HUES6 (cell line): ENCODE results near the gene BICDL1.

Experiments used
- H3K27ac ChIP-seq: 2 replicates; pipeline ENCODE4 v1.7.0; 2013; ENCODE audit warnings: low read depth, mild to moderate bottlenecking, low read length, inconsistent platforms
- H3K27me3 ChIP-seq: 2 replicates; pipeline ENCODE4 v1.6.1; 2013; ENCODE audit warnings: low read length; ENCODE audit not compliant: control insufficient read depth, insufficient read depth
- H3K36me3 ChIP-seq: 2 replicates; pipeline ENCODE4 v1.6.1; 2013; ENCODE audit warnings: low read length; ENCODE audit not compliant: control insufficient read depth, insufficient read depth
- H3K4me1 ChIP-seq: 2 replicates; pipeline ENCODE4 v1.6.1; 2013; ENCODE audit warnings: low read length; ENCODE audit not compliant: control insufficient read depth, insufficient read depth
- H3K4me3 ChIP-seq: 2 replicates; pipeline ENCODE4 v1.5.1; 2013; ENCODE audit warnings: low read depth, low read length
- H3K9ac ChIP-seq: one replicate; pipeline ENCODE4 v1.6.1; 2013; ENCODE audit warnings: mild to moderate bottlenecking, low read length
- H3K9me3 ChIP-seq: 2 replicates; pipeline ENCODE4 v1.6.1; 2013; ENCODE audit warnings: low read depth, low read length; ENCODE audit not compliant: control insufficient read depth, insufficient read depth

BICDL1 gene

DNA sequence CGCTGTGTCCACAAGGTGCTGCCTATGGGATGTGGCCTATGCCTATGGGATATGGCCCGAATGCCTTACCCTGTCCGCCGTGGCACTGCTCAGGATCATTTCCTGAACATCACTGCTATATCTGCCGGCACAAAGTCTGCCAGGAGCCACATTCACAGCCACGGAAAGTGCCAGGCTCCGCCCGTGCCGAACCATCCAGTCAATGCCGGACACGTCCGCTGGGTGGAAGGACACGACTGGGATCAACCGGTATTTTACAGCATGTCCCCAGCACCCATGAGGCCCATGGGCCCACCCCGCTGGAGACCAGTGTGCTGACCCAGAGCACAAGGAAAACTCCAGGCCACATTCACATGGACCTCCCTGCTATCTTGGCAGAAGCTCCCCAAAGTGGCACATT lies 142.1 kb downstream of the BICDL1 start:
- peaks cover 97% of the 10 kb centered on the region for H3K36me3 ChIP-seq
- H3K4me3 ChIP-seq: no peak overlapping the region
- H3K27me3 ChIP-seq: no peaks in the 10 kb centered on the region
- H3K27ac ChIP-seq: no peak overlapping the region
- H3K9ac ChIP-seq: no peak overlapping the region
- H3K9me3 ChIP-seq: no peaks in the 10 kb centered on the region
- no peaks in the 10 kb centered on the region for H3K4me1 ChIP-seq

DNA sequence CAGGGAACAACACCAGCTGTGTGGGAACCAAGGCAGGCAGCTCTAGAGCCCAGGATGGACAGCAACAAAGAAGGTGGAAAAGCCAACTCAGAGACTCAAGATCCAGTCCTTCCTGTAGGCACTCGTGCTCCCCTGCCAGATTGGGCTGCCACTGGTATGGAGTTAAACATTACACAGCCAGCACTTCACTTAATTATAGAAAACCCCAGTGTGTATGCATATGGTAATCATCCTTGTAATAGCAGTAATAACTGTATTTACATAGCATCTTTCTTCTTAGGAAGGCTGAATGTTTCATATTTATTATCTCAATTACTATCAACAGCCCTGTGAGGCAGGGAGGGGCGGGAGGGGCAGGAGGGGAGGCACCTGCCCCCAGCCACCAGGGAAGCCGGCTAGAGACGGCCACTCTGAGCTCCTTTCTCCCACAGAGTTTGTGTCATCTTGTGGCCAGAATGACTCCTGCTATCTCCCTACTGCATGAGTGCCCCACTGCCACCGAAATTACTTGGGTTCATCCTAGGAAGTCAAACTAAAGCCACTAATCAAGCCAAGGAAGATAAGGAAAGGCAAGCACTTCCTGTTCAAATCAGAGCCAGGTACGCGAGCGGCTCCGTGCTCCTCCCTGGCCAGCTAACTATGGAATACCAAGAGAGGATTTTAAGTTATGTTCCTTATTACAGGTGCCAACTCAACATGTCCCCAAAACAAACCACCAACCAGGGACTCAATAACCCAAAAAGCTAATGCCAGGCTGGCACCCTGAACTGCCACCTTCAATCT lies 143.2 kb downstream of the BICDL1 start:
- Histone ChIP-seq H3K27me3 (no peaks in the 10 kb centered on the region), H3K9ac (no peak overlapping the region), H3K36me3 (peaks cover 97% of the 10 kb centered on the region), H3K4me1 (no peaks in the 10 kb centered on the region), H3K4me3 (no peak overlapping the region), H3K27ac (no peak overlapping the region), H3K9me3 (no peaks in the 10 kb centered on the region)

DNA sequence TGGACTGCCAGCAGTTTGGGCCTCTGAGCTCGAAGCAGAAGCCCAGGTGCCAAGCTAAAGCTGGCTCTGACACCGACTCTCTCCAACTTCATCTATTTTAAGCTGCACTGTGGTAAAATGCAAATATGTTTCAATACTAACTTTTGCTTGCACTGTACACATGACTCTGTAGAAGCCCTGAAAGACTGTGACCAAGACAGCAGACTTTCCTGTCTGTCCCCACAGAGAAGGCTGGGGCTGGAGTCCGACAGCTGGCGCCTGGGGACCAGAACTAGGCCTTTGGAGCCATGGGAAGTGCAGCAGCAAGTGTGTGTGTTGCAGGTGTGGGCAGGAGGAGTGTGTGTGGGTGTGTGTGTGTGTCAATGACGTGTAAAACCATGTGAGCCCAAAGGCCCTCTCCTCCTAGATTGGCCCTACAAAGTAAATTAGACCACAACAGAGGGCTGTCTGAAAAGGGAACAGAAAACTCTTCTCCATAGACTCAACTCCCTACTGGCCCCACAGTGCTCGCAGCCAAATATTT lies 143.9 kb downstream of the BICDL1 start:
- H3K27me3 ChIP-seq: no peaks in the 10 kb centered on the region
- H3K36me3 ChIP-seq: peaks cover 97% of the 10 kb centered on the region
- no peak overlapping the region for H3K27ac ChIP-seq
- H3K9ac ChIP-seq: no peak overlapping the region
- H3K4me1 ChIP-seq: no peaks in the 10 kb centered on the region
- no peak overlapping the region for H3K4me3 ChIP-seq
- no peaks in the 10 kb centered on the region for H3K9me3 ChIP-seq

DNA sequence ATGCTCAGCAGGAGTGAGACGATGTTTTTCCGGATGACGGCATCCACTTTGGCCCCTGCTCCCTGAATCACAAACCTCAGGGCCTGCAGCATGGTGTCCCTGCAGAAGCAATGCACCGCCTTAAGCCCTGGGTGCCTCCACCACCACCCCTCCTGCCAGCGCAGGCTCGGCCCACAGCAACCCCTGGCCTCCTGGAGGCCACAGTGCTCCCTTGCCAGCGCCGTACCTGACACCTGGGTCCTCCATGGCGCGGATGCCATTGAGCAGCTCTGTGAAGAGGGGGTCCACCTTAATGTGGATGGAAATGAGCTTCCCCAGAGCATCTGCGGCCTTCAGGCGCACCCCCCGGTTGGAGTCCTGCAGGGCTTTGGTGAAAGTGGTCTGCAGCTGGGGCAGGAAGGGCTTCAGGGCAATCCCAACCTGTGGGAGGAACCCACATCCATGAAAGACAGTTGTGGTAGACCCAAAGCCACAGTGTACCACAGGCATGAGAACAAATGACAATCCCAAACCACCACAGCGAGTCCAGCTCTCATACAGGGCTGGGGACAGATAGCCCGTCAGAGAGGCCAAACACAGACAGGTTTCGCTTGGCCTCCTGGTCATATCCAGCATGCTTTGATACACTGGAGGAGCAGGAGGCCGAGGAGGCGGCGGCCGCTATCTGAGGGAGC lies 145.4 kb downstream of the BICDL1 start:
- H3K9me3 ChIP-seq: no peaks in the 10 kb centered on the region
- H3K9ac ChIP-seq: no peak overlapping the region
- H3K36me3 ChIP-seq: peaks cover 95% of the 10 kb centered on the region
- H3K27ac ChIP-seq: no peak overlapping the region
- H3K4me1 ChIP-seq: no peaks in the 10 kb centered on the region
- no peak overlapping the region for H3K4me3 ChIP-seq
- H3K27me3 ChIP-seq: no peaks in the 10 kb centered on the region

DNA sequence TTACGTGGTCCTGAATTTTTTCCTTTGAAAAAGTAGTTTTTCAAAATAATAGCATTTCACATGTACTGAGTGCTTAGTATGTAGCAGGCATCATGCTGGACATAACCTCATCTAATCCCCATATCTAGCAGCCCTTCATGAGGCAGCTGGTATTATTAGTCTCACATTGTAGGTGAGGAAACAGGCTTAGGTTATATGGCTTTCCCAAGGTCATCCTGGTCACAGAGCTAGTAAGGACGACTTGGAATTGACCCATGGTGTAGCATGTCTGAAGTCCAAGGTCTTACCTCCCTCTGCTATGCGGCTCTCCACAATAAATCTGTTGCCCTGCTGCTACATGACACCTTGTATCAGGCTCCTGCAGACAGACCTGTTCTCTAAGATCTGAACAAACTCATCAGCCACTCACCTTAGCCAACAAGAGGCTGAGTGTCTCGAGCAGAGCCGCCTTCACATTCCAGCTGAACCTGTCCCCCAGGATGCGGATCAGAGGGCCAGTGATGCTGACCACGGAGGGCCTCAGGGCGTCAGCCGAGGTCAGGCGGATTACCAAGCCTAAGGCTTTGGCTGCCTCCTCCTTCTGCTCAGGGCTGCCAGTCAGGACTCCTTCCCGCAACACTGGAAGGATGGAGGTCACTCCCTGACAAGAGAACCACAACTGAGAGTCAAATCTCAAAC lies 147.2 kb downstream of the BICDL1 start:
- peaks cover 95% of the 10 kb centered on the region for H3K36me3 ChIP-seq
- no peaks in the 10 kb centered on the region for H3K27me3 ChIP-seq
- no peaks in the 10 kb centered on the region for H3K9me3 ChIP-seq
- H3K27ac ChIP-seq: no peak overlapping the region
- no peak overlapping the region for H3K9ac ChIP-seq
- no peak overlapping the region for H3K4me3 ChIP-seq
- H3K4me1 ChIP-seq: no peaks in the 10 kb centered on the region

DNA sequence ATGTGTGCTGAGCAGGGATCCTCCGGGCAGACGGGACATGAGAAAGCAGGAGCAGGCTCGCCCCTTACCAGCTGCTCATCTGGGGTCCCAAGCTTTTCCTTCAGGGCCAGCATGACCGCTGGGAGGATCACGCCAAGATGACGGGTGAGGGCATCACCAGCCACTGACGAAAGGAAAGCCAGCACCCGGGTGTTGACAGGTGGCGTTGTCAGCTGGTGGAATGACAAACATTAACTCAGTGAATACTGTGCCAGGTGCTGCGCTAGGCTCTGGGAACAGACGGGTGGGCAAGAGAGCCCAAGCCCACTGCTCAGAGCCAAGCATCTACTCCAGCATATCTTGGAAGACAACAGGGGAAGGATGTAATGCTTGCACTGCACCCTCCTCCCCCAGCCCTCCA lies 148.8 kb downstream of the BICDL1 start:
- Histone ChIP-seq H3K9ac (no peak overlapping the region), H3K27me3 (no peaks in the 10 kb centered on the region), H3K9me3 (no peaks in the 10 kb centered on the region), H3K4me3 (no peak overlapping the region), H3K4me1 (no peaks in the 10 kb centered on the region), H3K27ac (no peak overlapping the region), H3K36me3 (peaks cover 94% of the 10 kb centered on the region)

DNA sequence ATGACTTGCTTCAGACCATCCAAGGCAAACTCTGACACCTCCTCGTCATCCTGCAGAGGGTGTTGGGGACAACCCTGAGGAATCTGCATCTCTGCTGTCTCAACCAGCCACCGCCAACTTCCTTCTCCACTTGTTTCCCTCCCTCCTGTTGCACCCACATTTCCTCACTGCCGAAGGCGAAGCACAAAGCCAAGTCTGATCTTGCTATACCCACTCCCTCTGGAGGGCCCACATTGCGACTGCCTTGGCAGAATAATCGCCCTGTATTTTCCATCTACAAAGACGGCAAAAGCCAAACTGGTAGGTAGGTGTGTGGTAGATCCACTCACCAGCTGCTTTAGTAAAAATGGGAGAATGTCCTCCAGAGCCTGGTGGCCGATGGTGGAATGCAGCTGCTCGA lies 149.3 kb downstream of the BICDL1 start:
- Histone ChIP-seq H3K4me1 (no peaks in the 10 kb centered on the region), H3K4me3 (no peak overlapping the region), H3K9ac (no peak overlapping the region), H3K36me3 (peaks cover 94% of the 10 kb centered on the region), H3K27me3 (no peaks in the 10 kb centered on the region), H3K9me3 (no peaks in the 10 kb centered on the region), H3K27ac (no peak overlapping the region)

DNA sequence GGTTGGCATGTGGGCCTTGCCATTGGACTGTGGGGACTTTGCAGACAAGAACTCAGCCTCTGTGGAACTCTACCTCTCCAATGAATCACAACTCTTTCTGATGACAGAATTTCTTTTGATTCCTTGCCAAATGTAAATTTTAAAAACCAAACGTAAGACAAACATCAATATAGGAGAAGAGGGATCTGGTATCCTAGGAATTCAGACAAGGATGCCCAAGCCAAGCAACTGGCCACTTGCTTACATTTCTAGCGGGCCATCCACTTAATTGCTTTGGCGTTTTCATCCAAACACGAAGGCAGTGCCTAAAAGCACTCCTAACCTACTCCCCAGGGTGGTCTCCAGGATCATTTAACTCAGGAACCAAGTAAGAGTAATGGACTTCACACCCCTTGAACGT lies 150.9 kb downstream of the BICDL1 start:
- H3K9ac ChIP-seq: no peak overlapping the region
- no peak overlapping the region for H3K4me3 ChIP-seq
- H3K9me3 ChIP-seq: no peaks in the 10 kb centered on the region
- H3K27ac ChIP-seq: no peak overlapping the region
- H3K36me3 ChIP-seq: peaks cover 94% of the 10 kb centered on the region
- H3K27me3 ChIP-seq: no peaks in the 10 kb centered on the region
- no peaks in the 10 kb centered on the region for H3K4me1 ChIP-seq

DNA sequence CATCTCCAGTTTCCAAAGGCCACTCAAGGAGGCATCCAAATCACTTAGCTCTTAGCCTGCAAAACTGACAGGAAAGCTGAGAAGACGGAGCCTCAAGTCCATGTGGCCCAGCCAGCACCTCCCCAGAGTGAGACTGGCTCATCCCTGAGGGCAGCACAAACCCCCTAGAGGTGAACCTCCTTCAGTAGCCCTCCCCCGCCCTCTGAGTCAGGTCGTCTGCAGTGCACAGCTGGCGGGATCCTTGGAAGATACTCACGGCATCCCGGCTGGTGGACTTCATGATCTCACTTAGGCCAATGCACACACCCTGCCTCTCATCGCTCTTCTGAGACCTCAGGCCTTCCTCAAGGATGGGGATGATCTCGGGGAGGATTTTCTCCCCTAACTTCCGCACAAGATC lies 151.6 kb downstream of the BICDL1 start:
- no peaks in the 10 kb centered on the region for H3K4me1 ChIP-seq
- peaks cover 96% of the 10 kb centered on the region for H3K36me3 ChIP-seq
- no peak overlapping the region for H3K4me3 ChIP-seq
- H3K27ac ChIP-seq: no peak overlapping the region
- H3K27me3 ChIP-seq: no peaks in the 10 kb centered on the region
- H3K9me3 ChIP-seq: no peaks in the 10 kb centered on the region
- no peak overlapping the region for H3K9ac ChIP-seq

DNA sequence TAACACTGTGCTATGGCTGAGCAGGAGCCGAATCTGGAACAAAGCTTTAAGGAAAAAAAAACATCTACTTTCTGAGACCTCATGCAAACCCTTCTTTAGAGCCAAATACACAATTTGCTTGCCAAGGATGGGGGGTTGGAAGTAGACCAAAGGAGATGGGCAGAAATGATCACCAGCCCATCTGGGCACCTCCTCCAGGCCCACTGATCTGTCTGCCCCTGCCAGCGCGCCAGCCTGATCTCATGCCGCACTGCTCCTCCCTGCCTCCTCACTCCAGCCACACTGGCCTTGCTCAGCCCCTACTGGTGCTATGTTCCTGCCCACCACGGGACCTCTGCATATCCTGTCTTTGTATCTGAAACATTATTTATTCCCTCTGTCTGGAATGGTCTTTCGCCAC lies 152.3 kb downstream of the BICDL1 start:
- no peaks in the 10 kb centered on the region for H3K4me1 ChIP-seq
- H3K4me3 ChIP-seq: no peak overlapping the region
- peaks cover 94% of the 10 kb centered on the region for H3K36me3 ChIP-seq
- no peak overlapping the region for H3K27ac ChIP-seq
- H3K9ac ChIP-seq: no peak overlapping the region
- H3K9me3 ChIP-seq: no peaks in the 10 kb centered on the region
- H3K27me3 ChIP-seq: no peaks in the 10 kb centered on the region
